Measurements from ENCODE around the gene PPP1R10. TPM values are rescaled to one million over a fixed set of nuclear protein-coding genes. Genes with fewer than 3 reads are reported as not detected.

The PPP1R10 gene
- total and polyA plus RNA-seq, 2 of the 13 experiments (the other 11 are each of a cell fraction or from before 2014, with no cell fraction given) = 26.3 to 38.4 TPM

GRCh38 chr6:30654798-30655742, 38.0 kb upstream of the PPP1R10 start (continued):
- TF ChIP-seq DR1 (CRISPR knock-in tag; IDR thresholded peaks at IDR 0.05) = no peak
- TF ChIP-seq ZNF773 (CRISPR knock-in tag; IDR thresholded peaks at IDR 0.05; ENCODE audit: borderline replicate concordance) = peak; percentile 70; the same call in 1 of the 2 replicates
- TF ChIP-seq ZNF234 (CRISPR knock-in tag; conservative IDR thresholded peaks at IDR 0.05) = no peak
- no peak; the same call in 1 of the 2 replicates for TF ChIP-seq ZNF431 (CRISPR knock-in tag; IDR thresholded peaks at IDR 0.05; ENCODE audit: borderline replicate concordance, low read depth)
- TF ChIP-seq ZSCAN5A (CRISPR knock-in tag; IDR thresholded peaks at IDR 0.05; ENCODE audit: borderline replicate concordance) = peak; percentile 60; the same call in 1 of the 2 replicates
- TF ChIP-seq AKNA (CRISPR knock-in tag; IDR thresholded peaks at IDR 0.05; ENCODE audit: borderline replicate concordance) = no peak
- peak; percentile 99 for TF ChIP-seq MTA1 (CRISPR knock-in tag; IDR thresholded peaks at IDR 0.05; ENCODE audit: borderline replicate concordance)
- TF ChIP-seq SOX6 (IDR thresholded peaks at IDR 0.05) = no peak
- TF ChIP-seq SOX6 (CRISPR knock-in tag; IDR thresholded peaks at IDR 0.05) = peak; percentile 99
- TF ChIP-seq ZNF362 (CRISPR knock-in tag; IDR thresholded peaks at IDR 0.05; ENCODE audit: borderline replicate concordance) = peak; percentile 76
- TF ChIP-seq TCF7L2 (IDR thresholded peaks at IDR 0.05; ENCODE audit: low read depth, low read length) = no peak
- TF ChIP-seq YEATS2 (CRISPR knock-in tag; IDR thresholded peaks at IDR 0.05; ENCODE audit: borderline replicate concordance) = peak; percentile 80; the same call in 1 of the 2 replicates
- peak; percentile 97 for TF ChIP-seq ZSCAN29 (CRISPR knock-in tag; conservative IDR thresholded peaks at IDR 0.05)
- TF ChIP-seq ZMYM4 (CRISPR knock-in tag; IDR thresholded peaks at IDR 0.05) = peak; percentile 83
- no peak for TF ChIP-seq HCFC1 (IDR thresholded peaks at IDR 0.05; ENCODE audit: low read depth, low read length)
- no peak for TF ChIP-seq SETDB1 (CRISPR knock-in tag; IDR thresholded peaks at IDR 0.05; ENCODE audit: borderline replicate concordance)
- TF ChIP-seq KLF6 (CRISPR knock-in tag; IDR thresholded peaks at IDR 0.05) = no peak
- no peak for TF ChIP-seq ZNF496 (CRISPR knock-in tag; IDR thresholded peaks at IDR 0.05; ENCODE audit: insufficient replicate concordance)
